Transverse colon (tissue), 3 donors: Measurements from ENCODE around the gene SFN.

Experiments used
- POLR2A ChIP-seq: fragments of 450-650 bp; IDR thresholded peaks from one replicate; pipeline ENCODE4 v1.6.1; 2016; ENCODE audit warnings: antibody characterized with exemption, mild to moderate bottlenecking, moderate library complexity
- POLR2AphosphoS5 ChIP-seq, 3 donors: sonication (generic); formaldehyde crosslinking; IDR thresholded peaks; one replicate each; pipeline ENCODE4 v1.6.1; 2016; ENCODE audit warnings: antibody characterized with exemption in 3 of 3

DNA sequence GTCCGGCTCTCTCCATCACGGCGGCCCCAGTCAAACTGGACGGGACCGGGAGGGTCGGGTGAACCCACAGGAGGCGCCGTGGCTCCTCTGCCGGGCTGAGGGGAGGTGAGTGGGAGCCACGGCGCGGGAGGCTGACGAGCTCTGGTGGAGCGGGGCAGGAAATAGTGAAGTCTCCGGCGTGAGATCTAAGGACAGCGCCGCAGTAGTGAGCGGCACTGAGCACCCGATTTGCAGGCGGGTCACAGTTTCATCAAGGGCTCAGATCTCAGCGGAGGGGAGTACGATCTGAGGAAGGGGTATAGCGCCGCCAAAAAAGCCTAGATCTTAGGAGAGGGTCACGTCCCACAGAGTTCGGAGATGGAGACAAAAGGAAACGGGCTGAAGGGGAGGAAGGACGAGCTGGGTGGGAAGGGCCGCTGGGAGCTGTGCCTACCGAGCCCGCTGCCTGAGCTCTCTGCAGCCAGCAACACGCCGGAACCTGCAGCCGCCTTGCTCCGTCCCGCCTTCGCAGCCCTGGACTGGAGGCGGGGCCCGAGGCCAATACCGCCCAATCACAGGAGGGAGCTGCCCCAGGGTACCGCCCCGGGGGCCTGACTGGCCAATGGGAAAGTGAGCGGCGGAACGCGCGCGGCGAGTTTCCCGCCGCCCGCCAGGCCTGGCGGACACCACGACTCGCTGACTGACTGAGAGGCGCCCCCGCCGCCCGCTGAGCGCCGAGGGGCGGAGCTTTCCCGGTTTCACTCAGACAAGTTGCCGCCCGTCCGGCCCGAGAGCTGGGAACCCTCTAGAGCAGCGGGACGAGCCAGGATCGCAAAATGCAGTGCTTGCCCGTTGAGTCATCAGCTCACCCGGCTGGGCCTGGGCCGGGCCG, 1.9 kb downstream of the SFN start:
- peak; percentile 91 to 95 (median 94) for TF ChIP-seq POLR2AphosphoS5 (IDR thresholded peaks at IDR 0.05)
- peak; percentile 92 for TF ChIP-seq POLR2A
